ENCODE results near the gene AFMID. TPM values are rescaled to one million over a fixed set of nuclear protein-coding genes. Genes with fewer than 3 reads are reported as not detected.

AFMID gene
- total and polyA plus RNA-seq, 3 donors from 2014 or later = 36.1 to 82.2 (median 59.4) TPM

GRCh38 chr17:78205124-78205775, 18.1 kb downstream of the AFMID start:
- Histone ChIP-seq H3K27ac (no peak overlapping the region), H3K36me3 (ENCODE audit: low read depth, missing control alignments) (no peaks in the 10 kb centered on the region)

GRCh38 chr17:78206298-78206697, 19.1 kb downstream of the AFMID start:
- intact Hi-C loops (cut with DNase I; ENCODE audit: low total_unique reads) = no loop called here

More at GRCh38 chr17:78205124-78205775, 18.1 kb downstream of the AFMID start:
- Histone ChIP-seq H3K9me3 (no peaks in the 10 kb centered on the region), H3K4me3 (no peak overlapping the region), H3K27me3 (no peaks in the 10 kb centered on the region), H3K4me1 (no peaks in the 10 kb centered on the region)
- TF ChIP-seq CTCF (IDR thresholded peaks at IDR 0.05) = no peak
- DNase-seq = no peak
- WGBS, 2 donors = 81 to 82% methylated on average over 12 to 17 of the region's 17 CpGs
- intact Hi-C loops (cut with DNase I; ENCODE audit: low total_unique reads) = no loop called here

GRCh38 chr17:78208486-78208885, 21.3 kb downstream of the AFMID start:
- Histone ChIP-seq H3K36me3 (ENCODE audit: low read depth, missing control alignments) (no peaks in the 10 kb centered on the region), H3K27me3 (no peaks in the 10 kb centered on the region), H3K4me3 (no peak overlapping the region), H3K4me1 (no peaks in the 10 kb centered on the region), H3K9me3 (no peaks in the 10 kb centered on the region), H3K27ac (no peak overlapping the region)
- 76 to 84% methylated on average over 3 of the region's 3 CpGs for WGBS, 2 donors
- TF ChIP-seq POLR2A (IDR thresholded peaks at IDR 0.05) (no peak), CTCF (IDR thresholded peaks at IDR 0.05) (no peak)
- no peak for DNase-seq
- intact Hi-C loops (cut with DNase I; ENCODE audit: low total_unique reads) = no loop called here

More at GRCh38 chr17:78206298-78206697, 19.1 kb downstream of the AFMID start:
- no peak for DNase-seq
- Histone ChIP-seq H3K36me3 (ENCODE audit: low read depth, missing control alignments) (no peaks in the 10 kb centered on the region), H3K9me3 (no peaks in the 10 kb centered on the region), H3K27ac (no peak overlapping the region), H3K27me3 (no peaks in the 10 kb centered on the region), H3K4me3 (no peak overlapping the region), H3K4me1 (no peaks in the 10 kb centered on the region)
- 82 to 83% methylated on average over 7 of the region's 7 CpGs for WGBS, 2 donors
- TF ChIP-seq POLR2A (IDR thresholded peaks at IDR 0.05) (no peak), CTCF (IDR thresholded peaks at IDR 0.05) (no peak)

- peaks cover 5% of the 10 kb centered on the region for H3K4me1 ChIP-seq
- intact Hi-C loops (cut with DNase I; ENCODE audit: low total_unique reads) = no loop called here
- no peak overlapping the region for H3K4me3 ChIP-seq
- H3K36me3 ChIP-seq (ENCODE audit: low read depth, missing control alignments) = no peaks in the 10 kb centered on the region
- H3K9me3 ChIP-seq = no peaks in the 10 kb centered on the region
- 91 to 96% methylated on average over 9 to 10 of the region's 10 CpGs for WGBS, 2 donors
- H3K27ac ChIP-seq = no peak overlapping the region
- no peak for DNase-seq
- TF ChIP-seq POLR2A (IDR thresholded peaks at IDR 0.05) = no peak
- TF ChIP-seq CTCF (IDR thresholded peaks at IDR 0.05) = no peak
- no peaks in the 10 kb centered on the region for H3K27me3 ChIP-seq
These were observed 22.9 kb downstream of the AFMID start for GRCh38 chr17:78210111-78210510.

GRCh38 chr17:78211032-78211431, 23.9 kb downstream of the AFMID start:
- no peak overlapping the region for H3K4me3 ChIP-seq
- H3K27ac ChIP-seq = no peak overlapping the region
- no peaks in the 10 kb centered on the region for H3K9me3 ChIP-seq
- H3K4me1 ChIP-seq = peaks cover 5% of the 10 kb centered on the region
- no peak for DNase-seq
- WGBS, 2 donors = 89 to 91% methylated on average over 11 of the region's 11 CpGs
- no peaks in the 10 kb centered on the region for H3K36me3 ChIP-seq (ENCODE audit: low read depth, missing control alignments)
- no peak for TF ChIP-seq CTCF (IDR thresholded peaks at IDR 0.05)
- no peak for TF ChIP-seq POLR2A (IDR thresholded peaks at IDR 0.05)
- no peaks in the 10 kb centered on the region for H3K27me3 ChIP-seq
- intact Hi-C loops (cut with DNase I; ENCODE audit: low total_unique reads) = no loop called here
